Erythroblast (primary cell): ENCODE measurements around the gene TCF7.

Experiments
- GATA1 ChIP-seq: IDR thresholded peaks from 2 replicates; pipeline ENCODE4 v1.6.1; 2011; ENCODE audit warnings: low read depth, mild to moderate bottlenecking, control low read depth, low read length, moderate library complexity
- POLR2A ChIP-seq: IDR thresholded peaks from 2 replicates; pipeline ENCODE4 v1.6.1; 2011; ENCODE audit warnings: mild to moderate bottlenecking, low read length

GRCh38 chr5:134145041-134145757 lies 30.7 kb downstream of the TCF7 start:
- TF ChIP-seq POLR2A = no peak
- TF ChIP-seq GATA1 = no peak
